Activated T-cell treated with anti-CD3 and anti-CD28 coated beads, Interleukin-2, amount 50 U/mL, for 24 hours (primary cell): ENCODE results near the gene NENF.
"Not testable (repeated sequence)": the region's sequence is repeated elsewhere in the genome, so short reads cannot be mapped to it uniquely, and the experiment has no call there.

Source experiments
- DNase-seq: peaks from one replicate; pipeline ENCODE4 v3.0.0-alpha.2; 2020
- H3K27ac Mint-ChIP-seq: 2 replicates; pipeline ENCODE4 v1.8.0; 2020; ENCODE audit warnings: mild to moderate bottlenecking, mixed read lengths
- H3K27me3 Mint-ChIP-seq: 2 replicates; pipeline ENCODE4 v1.8.0; 2020; ENCODE audit warnings: mixed read lengths
- H3K36me3 Mint-ChIP-seq: 2 replicates; pipeline ENCODE4 v1.8.0; 2020; ENCODE audit warnings: low read depth, mixed read lengths
- H3K4me1 Mint-ChIP-seq: 2 replicates; pipeline ENCODE4 v1.8.0; 2020; ENCODE audit warnings: low read depth, mixed read lengths
- H3K4me3 Mint-ChIP-seq: 2 replicates; pipeline ENCODE4 v1.8.0; 2020; ENCODE audit warnings: mild to moderate bottlenecking, moderate library complexity, mixed read lengths
- H3K9me3 Mint-ChIP-seq: 2 replicates; pipeline ENCODE4 v1.8.0; 2020; ENCODE audit warnings: mixed read lengths

Gene NENF

DNA sequence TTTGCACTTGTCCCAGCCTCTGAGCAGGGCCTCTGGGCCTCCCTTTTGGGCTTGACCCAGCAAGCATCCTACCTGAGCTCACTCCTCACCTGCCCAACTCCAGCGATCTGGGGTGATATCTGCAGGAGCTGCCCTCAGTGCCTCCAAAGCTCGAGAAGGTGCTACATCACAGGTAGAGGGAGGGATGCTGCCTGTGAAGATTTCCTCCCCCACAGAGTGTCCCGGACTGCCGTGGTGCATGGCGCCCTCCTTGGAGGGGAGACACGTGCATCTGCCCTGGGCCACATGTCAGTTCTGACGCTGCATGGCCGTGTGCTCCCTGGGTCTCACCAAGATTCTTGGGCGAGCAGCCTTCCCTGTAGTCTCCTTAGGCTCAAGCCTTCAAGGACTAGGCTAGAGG lies 27.7 kb downstream of the NENF start:
- Mint-ChIP-seq H3K4me3 (no peak overlapping the region), H3K27me3 (no peaks in the 10 kb centered on the region), H3K9me3 (no peaks in the 10 kb centered on the region), H3K36me3 (no peaks in the 10 kb centered on the region), H3K27ac (no peak overlapping the region), H3K4me1 (peaks cover 6% of the 10 kb centered on the region)
- DNase-seq: no peak

DNA sequence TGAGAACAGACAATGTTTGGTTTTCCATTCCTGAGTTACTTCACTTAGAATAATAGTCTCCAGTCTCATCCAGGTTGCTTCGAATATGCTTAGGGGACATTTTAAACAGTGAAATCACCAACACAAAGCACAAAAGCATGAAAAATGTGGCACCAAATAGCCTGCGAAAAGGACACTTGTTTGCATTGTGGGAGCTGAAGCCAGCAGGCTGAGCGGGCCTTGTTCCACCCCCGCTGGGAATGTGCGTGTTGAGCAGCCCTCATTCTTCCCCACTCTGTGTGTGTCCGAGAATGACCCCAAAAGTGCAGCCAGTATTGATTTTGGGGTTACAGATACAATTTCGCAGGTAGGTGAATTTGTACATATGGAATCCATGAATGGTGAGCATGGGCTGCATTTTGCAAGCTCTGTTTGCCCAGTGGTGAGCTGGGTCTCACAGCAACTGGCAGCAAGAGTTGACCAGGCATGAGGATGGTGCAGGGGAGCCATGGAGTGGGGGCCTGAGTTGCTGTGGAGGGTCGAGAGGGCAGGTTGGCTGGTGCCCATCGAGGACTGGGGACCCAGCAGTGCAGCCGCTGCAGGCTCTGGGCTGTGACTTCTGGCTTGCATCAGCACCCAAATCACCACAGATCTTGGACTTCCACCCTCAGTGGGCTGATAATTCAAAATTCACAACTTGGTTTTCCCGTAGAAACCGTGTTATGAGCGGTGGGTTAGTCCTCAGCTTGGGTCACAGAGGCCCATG lies 29.4 kb downstream of the NENF start:
- H3K27ac Mint-ChIP-seq: no peak overlapping the region

DNA sequence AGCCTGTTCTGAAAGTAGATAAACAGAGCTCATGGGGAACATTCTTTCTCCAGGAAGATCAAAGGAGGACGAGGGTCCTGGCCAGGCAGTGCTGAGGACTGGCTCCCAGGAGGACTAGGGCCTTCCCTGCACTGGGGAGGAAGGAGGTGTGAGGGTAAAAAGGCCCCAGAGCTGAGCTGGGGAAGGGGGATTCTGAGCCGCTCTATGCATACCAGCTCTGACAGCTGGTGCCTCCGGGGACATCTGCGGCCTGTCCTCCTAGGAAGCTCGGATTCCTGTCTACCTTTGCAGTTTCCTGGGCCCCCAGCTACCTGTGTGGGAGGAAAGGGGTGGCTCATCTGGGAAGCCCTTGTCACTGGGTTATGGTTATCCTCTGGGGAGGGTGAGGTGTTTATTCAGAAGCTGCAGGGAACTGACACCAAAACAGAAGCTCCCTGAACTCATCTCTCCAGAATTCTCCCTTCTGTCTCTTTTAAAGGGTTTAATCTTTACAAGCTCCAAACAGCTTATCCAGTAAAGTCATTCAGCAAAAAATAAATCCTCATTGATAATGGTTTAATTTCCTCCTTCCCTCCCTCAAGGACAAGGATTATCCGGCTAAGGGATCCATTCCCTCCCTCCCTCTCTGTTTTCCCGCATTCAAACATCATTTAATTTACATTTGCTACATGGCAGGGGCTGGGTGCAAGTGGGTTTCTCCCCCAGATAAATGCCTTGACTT lies 31.0 kb downstream of the NENF start:
- Mint-ChIP-seq H3K9me3 (no peaks in the 10 kb centered on the region), H3K36me3 (no peaks in the 10 kb centered on the region), H3K4me1 (peaks cover under 1% of the 10 kb centered on the region), H3K27me3 (no peaks in the 10 kb centered on the region), H3K27ac (no peak overlapping the region), H3K4me3 (no peak overlapping the region)
- DNase-seq: no peak

More for the DNA sequence above, 29.4 kb downstream of the NENF start:
- Mint-ChIP-seq H3K27me3 (no peaks in the 10 kb centered on the region), H3K4me1 (peaks cover 6% of the 10 kb centered on the region), H3K4me3 (no peak overlapping the region), H3K9me3 (no peaks in the 10 kb centered on the region), H3K36me3 (no peaks in the 10 kb centered on the region)
- no peak for DNase-seq

DNA sequence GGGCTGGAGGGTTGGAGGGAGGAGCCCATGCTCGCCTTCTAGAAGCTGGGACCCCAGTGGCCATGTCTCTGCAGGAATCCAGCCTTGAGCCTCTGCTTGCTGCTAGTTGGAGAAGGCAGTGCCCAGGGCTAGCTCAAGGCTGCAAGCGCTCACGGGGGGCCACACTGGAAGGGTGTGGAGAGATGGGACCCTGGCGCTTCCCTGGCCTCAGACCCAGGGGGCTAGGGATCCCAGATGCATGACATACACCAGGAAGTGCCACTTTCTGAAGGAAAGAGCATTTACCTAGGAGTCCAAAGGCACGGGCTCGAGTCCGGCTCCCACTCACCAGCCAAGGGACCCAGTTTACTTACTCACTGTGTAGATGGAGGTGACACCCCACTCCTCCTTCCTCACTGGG lies 32.6 kb downstream of the NENF start:
- no peaks in the 10 kb centered on the region for H3K27me3 Mint-ChIP-seq
- H3K4me3 Mint-ChIP-seq: no peak overlapping the region
- H3K9me3 Mint-ChIP-seq: no peaks in the 10 kb centered on the region
- DNase-seq: no peak
- H3K4me1 Mint-ChIP-seq: no peaks in the 10 kb centered on the region
- H3K36me3 Mint-ChIP-seq: no peaks in the 10 kb centered on the region
- H3K27ac Mint-ChIP-seq: no peak overlapping the region

DNA sequence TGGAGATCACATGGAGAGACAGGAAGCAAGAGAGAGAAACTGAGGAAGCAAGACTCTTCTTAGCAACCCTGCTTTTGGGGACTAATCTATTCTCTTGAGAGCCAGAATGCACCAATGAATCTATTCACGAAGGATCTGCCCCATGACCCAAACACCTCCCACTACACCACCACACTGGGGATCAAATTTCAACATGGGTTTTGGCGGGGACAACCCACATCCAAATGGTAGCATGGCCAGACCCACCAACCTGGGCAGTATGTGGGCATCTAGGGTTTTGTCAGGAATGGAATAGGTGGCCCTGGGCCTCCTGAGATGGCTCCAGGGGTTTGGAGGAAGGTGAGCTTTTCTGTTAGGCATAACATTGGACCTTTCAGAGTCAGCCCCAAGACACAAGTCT lies 33.7 kb downstream of the NENF start:
- H3K4me3 Mint-ChIP-seq: no peak overlapping the region
- no peaks in the 10 kb centered on the region for H3K4me1 Mint-ChIP-seq
- DNase-seq: no peak
- no peak overlapping the region for H3K27ac Mint-ChIP-seq
- no peaks in the 10 kb centered on the region for H3K36me3 Mint-ChIP-seq
- no peaks in the 10 kb centered on the region for H3K9me3 Mint-ChIP-seq
- no peaks in the 10 kb centered on the region for H3K27me3 Mint-ChIP-seq

DNA sequence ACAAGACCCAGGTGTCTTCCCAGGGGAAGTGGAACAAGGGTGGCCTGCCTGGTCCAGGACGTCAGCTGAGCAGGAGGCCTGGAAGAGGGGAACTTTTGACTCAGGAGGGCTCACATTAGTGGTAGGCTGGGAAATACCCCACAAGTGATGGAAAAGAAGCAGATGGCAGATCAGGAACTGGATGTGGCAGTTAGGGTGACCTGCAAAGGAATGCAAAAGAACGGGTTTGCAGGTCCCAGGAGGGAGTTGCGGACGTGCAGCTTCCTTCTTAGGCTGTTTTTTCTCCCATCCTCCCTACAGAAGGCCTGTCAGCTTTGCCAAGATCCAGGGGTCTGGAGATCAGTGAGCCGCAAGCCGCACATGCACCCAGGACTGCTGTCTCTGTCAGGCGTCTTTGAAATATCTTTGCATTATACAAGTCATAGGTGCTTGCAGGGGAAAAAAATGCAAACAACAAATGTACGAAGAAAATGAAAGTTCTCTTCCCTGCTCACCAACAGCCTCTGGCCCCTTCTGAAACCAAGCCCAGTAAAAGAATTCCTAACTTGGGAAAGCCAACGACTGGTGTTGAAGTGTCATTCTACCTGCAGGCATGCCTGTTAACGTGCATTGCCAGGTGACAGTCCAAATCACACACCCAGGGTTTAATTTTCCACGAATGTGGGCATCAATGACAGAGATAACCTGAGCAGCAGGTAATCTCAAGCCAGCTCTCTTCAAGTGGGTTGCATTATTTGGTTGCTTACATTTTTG lies 34.4 kb downstream of the NENF start:
- no peaks in the 10 kb centered on the region for H3K9me3 Mint-ChIP-seq
- no peak overlapping the region for H3K27ac Mint-ChIP-seq
- DNase-seq: no peak
- H3K27me3 Mint-ChIP-seq: no peaks in the 10 kb centered on the region
- no peaks in the 10 kb centered on the region for H3K4me1 Mint-ChIP-seq
- H3K4me3 Mint-ChIP-seq: no peak overlapping the region
- H3K36me3 Mint-ChIP-seq: no peaks in the 10 kb centered on the region

DNA sequence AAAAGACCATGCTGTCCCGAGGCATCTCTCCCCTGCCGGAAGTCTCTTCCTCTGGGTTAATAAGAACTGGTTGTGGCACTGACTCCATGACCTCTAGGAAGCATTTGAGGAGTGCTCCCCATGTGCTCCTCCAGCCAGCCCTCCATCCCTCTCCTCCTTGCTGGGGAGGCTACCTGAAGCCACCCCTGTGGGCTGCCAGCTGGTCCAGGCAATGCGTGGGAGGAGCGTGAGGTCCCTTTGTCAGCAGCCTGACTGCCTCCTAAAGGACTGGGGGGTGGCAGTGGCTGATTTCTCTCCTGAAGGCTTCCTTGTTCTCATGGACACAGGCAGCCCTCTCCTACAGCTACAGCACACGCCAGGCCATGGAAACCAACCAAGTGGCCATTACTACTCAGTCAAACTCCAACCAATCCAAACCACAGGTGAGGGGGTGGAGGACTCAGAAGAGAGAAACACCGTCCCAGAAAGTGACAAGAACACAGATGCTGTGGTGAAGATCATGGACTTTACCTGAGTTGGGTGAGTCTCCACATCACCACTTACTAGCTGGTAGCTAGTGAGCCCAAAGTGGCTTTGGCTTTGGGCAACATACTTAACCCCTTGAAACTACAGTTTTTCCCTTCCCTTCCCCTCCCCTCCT lies 35.2 kb downstream of the NENF start:
- Mint-ChIP-seq H3K4me3 (no peak overlapping the region), H3K9me3 (no peaks in the 10 kb centered on the region), H3K36me3 (no peaks in the 10 kb centered on the region), H3K27me3 (no peaks in the 10 kb centered on the region), H3K27ac (no peak overlapping the region), H3K4me1 (peaks cover 2% of the 10 kb centered on the region)
- no peak for DNase-seq

DNA sequence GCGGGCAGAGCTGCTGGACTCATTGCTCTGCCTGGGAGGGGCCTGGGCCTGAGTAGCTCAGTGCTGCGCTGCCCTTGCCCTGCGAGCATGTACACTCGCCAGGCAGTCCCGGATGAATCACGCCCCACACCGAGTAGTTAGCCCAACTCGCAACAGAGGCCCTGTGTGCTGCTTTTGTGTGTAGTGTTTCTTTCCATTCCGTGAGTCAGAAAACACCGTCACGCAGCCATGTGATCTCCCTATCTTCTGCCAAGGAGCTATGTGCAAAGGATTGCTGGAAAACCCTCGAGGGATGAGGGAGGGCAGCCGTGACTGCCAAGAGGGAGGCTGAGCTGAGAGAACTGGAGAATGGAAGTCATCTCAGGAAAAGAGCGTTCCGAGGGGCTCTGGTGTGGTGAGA lies 37.3 kb downstream of the NENF start:
- H3K9me3 Mint-ChIP-seq: no peaks in the 10 kb centered on the region
- H3K36me3 Mint-ChIP-seq: no peaks in the 10 kb centered on the region
- no peak overlapping the region for H3K4me3 Mint-ChIP-seq
- DNase-seq: no peak
- H3K4me1 Mint-ChIP-seq: peaks cover 5% of the 10 kb centered on the region
- H3K27me3 Mint-ChIP-seq: no peaks in the 10 kb centered on the region
- no peak overlapping the region for H3K27ac Mint-ChIP-seq

DNA sequence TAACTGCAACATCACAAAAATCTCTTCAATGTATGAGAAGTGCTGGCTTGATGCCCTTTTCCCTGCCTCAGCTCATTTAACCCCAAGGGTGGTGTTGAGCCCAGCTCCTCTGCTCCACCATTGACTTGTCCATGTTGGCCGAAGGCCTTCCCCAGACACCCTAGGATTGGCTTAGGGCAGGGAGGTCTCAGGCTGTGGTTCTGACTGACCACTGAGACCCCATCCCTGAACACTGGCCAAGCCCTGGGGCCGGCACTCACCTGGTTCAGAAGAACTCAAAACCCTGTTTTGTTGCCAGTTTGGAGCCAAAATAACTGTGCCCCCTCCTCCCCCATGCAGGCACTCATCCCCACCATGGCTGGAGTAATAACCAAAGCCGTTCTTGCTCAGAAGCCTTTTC lies 38.6 kb downstream of the NENF start:
- no peaks in the 10 kb centered on the region for H3K36me3 Mint-ChIP-seq
- H3K27ac Mint-ChIP-seq: no peak overlapping the region
- H3K9me3 Mint-ChIP-seq: no peaks in the 10 kb centered on the region
- H3K4me1 Mint-ChIP-seq: peaks cover 5% of the 10 kb centered on the region
- no peak overlapping the region for H3K4me3 Mint-ChIP-seq
- no peak for DNase-seq
- peaks cover 5% of the 10 kb centered on the region for H3K27me3 Mint-ChIP-seq

DNA sequence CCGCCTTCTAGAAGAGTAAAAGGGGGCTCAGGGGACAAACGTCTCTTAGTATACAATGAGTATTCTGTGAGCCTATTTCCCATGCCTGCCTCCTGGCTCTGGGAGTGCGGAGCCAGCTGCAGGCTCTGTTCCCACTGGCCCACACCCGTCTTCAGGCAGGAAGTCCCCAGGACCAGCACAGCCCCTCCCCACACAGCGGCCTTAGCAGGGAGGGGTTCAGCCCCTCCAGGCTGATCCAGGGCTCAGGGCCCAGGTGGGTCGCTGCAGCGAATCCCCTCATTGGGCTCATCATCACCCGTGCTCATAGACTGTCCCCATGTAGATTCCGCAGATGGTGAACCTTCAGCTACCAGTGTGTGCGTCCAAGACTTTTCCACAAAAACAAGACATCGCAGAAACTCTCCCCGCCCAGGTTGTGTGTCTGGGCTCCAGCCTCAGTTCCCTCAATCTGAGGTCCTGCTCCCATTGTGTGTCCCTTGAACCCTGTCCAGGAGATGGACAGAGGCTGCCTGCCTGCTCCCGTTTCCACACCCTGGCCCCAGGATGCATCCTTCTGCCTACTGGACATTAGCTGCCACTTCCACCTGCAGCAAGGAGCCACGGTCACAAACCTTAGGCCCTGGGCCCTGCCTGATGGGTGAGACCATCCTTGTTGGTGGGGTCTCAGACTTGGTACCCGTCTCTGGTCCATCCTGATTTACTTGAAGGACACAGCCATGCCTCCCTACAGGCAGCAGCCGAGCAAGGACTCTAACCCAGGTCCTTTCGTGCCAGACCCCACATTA lies 39.4 kb downstream of the NENF start:
- Mint-ChIP-seq H3K4me3 (no peak overlapping the region), H3K27me3 (peaks cover 13% of the 10 kb centered on the region), H3K36me3 (no peaks in the 10 kb centered on the region), H3K27ac (no peak overlapping the region), H3K9me3 (no peaks in the 10 kb centered on the region), H3K4me1 (peaks cover 7% of the 10 kb centered on the region)
- DNase-seq: no peak

DNA sequence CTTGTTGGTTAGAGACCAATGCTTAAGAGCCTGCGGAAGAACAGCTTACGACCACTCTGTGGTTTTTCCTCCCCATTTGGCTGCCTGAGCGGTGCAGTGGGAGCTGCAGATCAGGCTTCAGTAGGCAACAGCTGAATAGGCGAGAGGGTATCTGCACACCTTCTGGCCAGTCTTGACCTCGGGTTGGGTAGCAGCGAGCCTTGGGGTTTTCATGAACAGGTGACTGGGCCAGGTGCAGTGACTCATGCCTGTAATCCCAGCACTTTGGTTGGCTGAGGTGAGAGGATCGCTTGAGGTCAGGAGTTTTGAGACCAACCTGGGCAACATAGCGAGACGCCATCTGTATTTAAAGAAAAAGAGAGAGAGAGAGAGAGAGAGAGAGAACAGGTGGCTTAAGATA lies 41.0 kb downstream of the NENF start:
- H3K4me3 Mint-ChIP-seq: no peak overlapping the region
- H3K4me1 Mint-ChIP-seq: peaks cover 19% of the 10 kb centered on the region
- peaks cover 13% of the 10 kb centered on the region for H3K27me3 Mint-ChIP-seq
- DNase-seq: no peak
- no peaks in the 10 kb centered on the region for H3K9me3 Mint-ChIP-seq
- no peak overlapping the region for H3K27ac Mint-ChIP-seq
- no peaks in the 10 kb centered on the region for H3K36me3 Mint-ChIP-seq

DNA sequence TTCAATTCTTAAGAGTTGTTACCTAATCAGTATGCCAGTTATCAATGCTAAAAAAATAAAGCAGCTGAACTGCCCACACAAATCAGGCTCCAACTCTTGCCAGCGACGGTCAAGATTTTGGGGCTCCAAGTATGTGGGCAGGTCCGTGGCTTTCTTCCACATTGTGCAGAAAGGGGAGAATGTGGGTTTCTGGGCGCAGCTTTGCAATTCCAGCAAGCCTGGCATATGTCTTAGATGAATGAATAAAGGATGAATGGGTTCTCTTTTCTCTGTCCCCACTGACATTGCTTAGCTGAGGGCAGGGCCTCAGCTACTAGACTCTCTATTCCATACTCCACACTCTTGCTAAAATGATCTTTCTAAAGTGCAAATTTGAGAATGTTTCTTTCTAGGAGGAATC lies 42.4 kb downstream of the NENF start:
- Mint-ChIP-seq H3K9me3 (no peaks in the 10 kb centered on the region), H3K27ac (no peak overlapping the region)

DNA sequence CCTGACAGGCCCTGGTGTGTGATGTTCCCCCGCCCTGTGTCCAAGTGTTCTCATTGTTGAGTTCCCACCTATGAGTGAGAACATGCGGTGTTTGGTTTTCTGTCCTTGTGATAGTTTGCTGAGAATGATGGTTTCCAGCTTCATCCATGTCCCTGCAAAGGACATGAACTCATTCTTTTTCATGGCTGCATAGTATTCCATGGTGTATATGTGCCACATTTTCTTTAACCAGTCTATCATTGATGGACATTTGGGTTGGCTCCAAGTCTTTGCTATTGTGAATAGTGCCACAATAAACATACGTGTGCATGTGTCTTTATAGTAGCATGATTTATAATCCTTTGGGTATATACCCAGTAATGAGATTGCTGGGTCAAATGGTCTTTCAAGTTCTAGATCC lies 43.1 kb downstream of the NENF start:
- not testable (repeated sequence) for H3K27ac Mint-ChIP-seq, H3K36me3 Mint-ChIP-seq, H3K4me3 Mint-ChIP-seq, H3K9me3 Mint-ChIP-seq, DNase-seq
- Mint-ChIP-seq H3K4me1 (peaks cover 21% of the 10 kb centered on the region), H3K27me3 (peaks cover 19% of the 10 kb centered on the region)

More for the DNA sequence above, 42.4 kb downstream of the NENF start:
- no peaks in the 10 kb centered on the region for H3K36me3 Mint-ChIP-seq
- DNase-seq: no peak
- peaks cover 19% of the 10 kb centered on the region for H3K4me1 Mint-ChIP-seq
- H3K4me3 Mint-ChIP-seq: no peak overlapping the region
- peaks cover 19% of the 10 kb centered on the region for H3K27me3 Mint-ChIP-seq
